MM.1S (cell line): ENCODE measurements around the gene TUBGCP2.
"Not testable (repeated sequence)": the region's sequence is repeated elsewhere in the genome, so short reads cannot be mapped to it uniquely, and the experiment has no call there.

Experiments
- DNase-seq: peaks from one replicate; pipeline ENCODE4 v3.0.0-alpha.2; 2015
- H2AFZ ChIP-seq: fragments of 300-600 bp; sonication (generic); 2 replicates; pipeline ENCODE4 v1.6.0; 2016; ENCODE audit warnings: antibody characterized with exemption, low read length
- H3F3A ChIP-seq: fragments of 300-600 bp; sonication (generic); 2 replicates; pipeline ENCODE4 v1.6.1; 2016; ENCODE audit warnings: mild to moderate bottlenecking, antibody characterized with exemption, low read length, moderate library complexity, mixed read lengths; ENCODE audit not compliant: insufficient read depth
- H3K27ac ChIP-seq: fragments of 300-600 bp; sonication (generic); 2 replicates; pipeline ENCODE4 v1.5.1; 2016; ENCODE audit warnings: mild to moderate bottlenecking, low read length
- H3K27me3 ChIP-seq: fragments of 300-600 bp; sonication (generic); replicated peaks from 2 replicates; pipeline ENCODE4 v1.6.0; 2016; ENCODE audit warnings: low read length; ENCODE audit not compliant: insufficient read depth
- H3K36me3 ChIP-seq: fragments of 300-600 bp; sonication (generic); replicated peaks from 2 replicates; pipeline ENCODE4 v1.6.1; 2016; ENCODE audit warnings: mild to moderate bottlenecking, low read length, mixed read lengths; ENCODE audit not compliant: insufficient read depth
- H3K4me1 ChIP-seq: fragments of 300-600 bp; sonication (generic); 2 replicates; pipeline ENCODE4 v1.6.1; 2016; ENCODE audit warnings: low read length, mixed read lengths
- H3K4me2 ChIP-seq: fragments of 300-600 bp; sonication (generic); 2 replicates; pipeline ENCODE4 v1.6.0; 2016; ENCODE audit warnings: low read depth, low read length
- H3K4me3 ChIP-seq: fragments of 300-600 bp; sonication (generic); 2 replicates; pipeline ENCODE4 v1.5.1; 2016; ENCODE audit warnings: low read length, mixed read lengths
- H3K79me2 ChIP-seq: fragments of 300-600 bp; sonication (generic); 2 replicates; pipeline ENCODE4 v1.6.1; 2016; ENCODE audit warnings: mixed run types, low read length, mixed read lengths
- H3K9ac ChIP-seq: fragments of 300-600 bp; sonication (generic); 2 replicates; pipeline ENCODE4 v1.6.1; 2016; ENCODE audit warnings: low read length, mixed read lengths
- H3K9me2 ChIP-seq: fragments of 300-600 bp; sonication (generic); replicated peaks from 2 replicates; pipeline ENCODE4 v1.6.1; 2016; ENCODE audit warnings: mild to moderate bottlenecking, low read length, mixed read lengths; ENCODE audit not compliant: insufficient read depth
- H3K9me3 ChIP-seq: fragments of 300-600 bp; sonication (generic); replicated peaks from 2 replicates; pipeline ENCODE4 v1.6.1; 2016; ENCODE audit warnings: mild to moderate bottlenecking, low read length, mixed read lengths; ENCODE audit not compliant: insufficient read depth
- H4K20me1 ChIP-seq: fragments of 300-600 bp; sonication (generic); 2 replicates; pipeline ENCODE4 v1.6.1; 2016; ENCODE audit warnings: mild to moderate bottlenecking, low read length, moderate library complexity, mixed read lengths; ENCODE audit not compliant: insufficient read depth
- CTCF ChIP-seq: fragments of 300-600 bp; sonication (generic); IDR thresholded peaks from 2 replicates; pipeline ENCODE4 v1.5.1; 2016; ENCODE audit warnings: antibody characterized with exemption, low read length, mixed read lengths
- EZH2 ChIP-seq: fragments of 300-600 bp; sonication (generic); optimal IDR thresholded peaks from 2 replicates; pipeline ENCODE3; 2017; ENCODE audit warnings: low read depth, mild to moderate bottlenecking, antibody characterized with exemption, low read length, mixed read lengths
- EZH2phosphoT487 ChIP-seq: fragments of 300-600 bp; sonication (generic); IDR thresholded peaks from 2 replicates; pipeline ENCODE4 v1.6.1; 2018; ENCODE audit warnings: antibody characterized with exemption, low read length

TUBGCP2 gene

GRCh38 chr10:133267293-133267692, 41.4 kb downstream of the TUBGCP2 start:
- peaks cover 22% of the 10 kb centered on the region for H3F3A ChIP-seq
- 0 out of 2 replicates have a peak, but pooled peaks cover 2% of the 10 kb centered on the region for H4K20me1 ChIP-seq
- H3K4me2 ChIP-seq: no peak overlapping the region
- no peaks in the 10 kb centered on the region for H3K9me3 ChIP-seq
- no peak for TF ChIP-seq CTCF
- H3K36me3 ChIP-seq: no peaks in the 10 kb centered on the region; the same call in 1 of the 2 replicates
- H3K9ac ChIP-seq: no peak overlapping the region
- DNase-seq: no peak
- peaks cover 21% of the 10 kb centered on the region for H3K79me2 ChIP-seq
- H2AFZ ChIP-seq: no peak overlapping the region
- no peaks in the 10 kb centered on the region for H3K4me1 ChIP-seq
- no peaks in the 10 kb centered on the region for H3K27me3 ChIP-seq
- no peak overlapping the region for H3K4me3 ChIP-seq
- no peak overlapping the region for H3K27ac ChIP-seq
- no peaks in the 10 kb centered on the region for H3K9me2 ChIP-seq

- H3K9me2 ChIP-seq: no peaks in the 10 kb centered on the region
- peaks cover 2% of the 10 kb centered on the region; the same call in 1 of the 2 replicates for H3K4me1 ChIP-seq
- 0 out of 2 replicates have a peak, but pooled peaks cover 3% of the 10 kb centered on the region for H4K20me1 ChIP-seq
- H3K9me3 ChIP-seq: no peaks in the 10 kb centered on the region
- no peak overlapping the region for H2AFZ ChIP-seq
- H3K79me2 ChIP-seq: peaks cover 15% of the 10 kb centered on the region
- H3K27ac ChIP-seq: no peak overlapping the region
- no peaks in the 10 kb centered on the region for H3K27me3 ChIP-seq
- no peak overlapping the region for H3K9ac ChIP-seq
- TF ChIP-seq EZH2phosphoT487: no peak
- TF ChIP-seq EZH2: no peak
- TF ChIP-seq CTCF: no peak
- no peak overlapping the region for H3K4me3 ChIP-seq
- H3K4me2 ChIP-seq: no peak overlapping the region
- H3K36me3 ChIP-seq: no peaks in the 10 kb centered on the region; the same call in 1 of the 2 replicates
- no peak for DNase-seq
- H3F3A ChIP-seq: peaks cover 24% of the 10 kb centered on the region
Measured at GRCh38 chr10:133266056-133266795, 42.4 kb downstream of the TUBGCP2 start.

GRCh38 chr10:133265052-133265451, 43.6 kb downstream of the TUBGCP2 start:
- H3K9me3 ChIP-seq, H4K20me1 ChIP-seq, H3K4me2 ChIP-seq, H3K36me3 ChIP-seq, H3K79me2 ChIP-seq, H2AFZ ChIP-seq, DNase-seq, H3K27me3 ChIP-seq, H3K4me3 ChIP-seq, H3K9me2 ChIP-seq, H3K9ac ChIP-seq, H3K27ac ChIP-seq: not testable (repeated sequence)
- Histone ChIP-seq H3K4me1 (peaks cover 10% of the 10 kb centered on the region), H3F3A (peaks cover 35% of the 10 kb centered on the region)

- no peak overlapping the region for H3K4me3 ChIP-seq
- H4K20me1 ChIP-seq: 0 out of 2 replicates have a peak, but pooled peaks cover 3% of the 10 kb centered on the region
- TF ChIP-seq CTCF (no peak), EZH2phosphoT487 (no peak), EZH2 (no peak)
- no peaks in the 10 kb centered on the region for H3K9me3 ChIP-seq
- H2AFZ ChIP-seq: no peak overlapping the region
- no peaks in the 10 kb centered on the region; the same call in 1 of the 2 replicates for H3K36me3 ChIP-seq
- no peak overlapping the region for H3K27ac ChIP-seq
- no peaks in the 10 kb centered on the region for H3K27me3 ChIP-seq
- no peak overlapping the region for H3K9ac ChIP-seq
- no peak overlapping the region for H3K4me2 ChIP-seq
- no peaks in the 10 kb centered on the region for H3K79me2 ChIP-seq
- peaks cover 36% of the 10 kb centered on the region for H3F3A ChIP-seq
- no peaks in the 10 kb centered on the region for H3K9me2 ChIP-seq
- H3K4me1 ChIP-seq: peaks cover 16% of the 10 kb centered on the region
- DNase-seq: no peak
Measured at GRCh38 chr10:133264461-133264860, 44.2 kb downstream of the TUBGCP2 start.
